Neural progenitor cell (in vitro differentiated cells): ENCODE data around the gene OR4S1.

Experiments used
- CTCF ChIP-seq: fragments of 200-600 bp; sonication (generic); IDR thresholded peaks from 2 replicates; pipeline ENCODE4 v1.5.1; 2017; ENCODE audit warnings: antibody characterized with exemption, mild to moderate bottlenecking
- EZH2 ChIP-seq: fragments of 200-600 bp; sonication (generic); IDR thresholded peaks from 2 replicates; pipeline ENCODE4 v1.6.1; 2017; ENCODE audit warnings: antibody characterized with exemption, mild to moderate bottlenecking, moderate library complexity
- EZH2phosphoT487 ChIP-seq: fragments of 200-600 bp; sonication (generic); IDR thresholded peaks from 2 replicates; pipeline ENCODE4 v1.6.1; 2017; ENCODE audit warnings: antibody characterized with exemption

GRCh38 chr11:48305923-48306322, at the start of gene OR4S1:
- no peak for TF ChIP-seq CTCF
- no peak for TF ChIP-seq EZH2phosphoT487
- no peak for TF ChIP-seq EZH2
